Measurements from ENCODE around the gene PISD.
"Not testable (repeated sequence)": the region's sequence is repeated elsewhere in the genome, so short reads cannot be mapped to it uniquely, and the experiment has no call there.

Gene PISD

GRCh38 chr22:31661851-31662667, at the start of gene PISD:
Gene PISD (minus strand): TSS chr22:31662215. CDS start chr22:31662208, 7 bp downstream.
- peak; percentile 84 for DNase-seq

GRCh38 chr22:31711226-31711625, 49.2 kb upstream of the PISD start:
- DNase-seq, result not testable (repeated sequence)

GRCh38 chr22:31707519-31707918, 45.5 kb upstream of the PISD start:
- no peak for DNase-seq

GRCh38 chr22:31695423-31695822, 33.4 kb upstream of the PISD start:
- peak; percentile 4 for DNase-seq

GRCh38 chr22:31694046-31694445, 32.0 kb upstream of the PISD start:
- DNase-seq, result not testable (repeated sequence)

- DNase-seq, result no peak
These were observed 30.3 kb upstream of the PISD start for GRCh38 chr22:31692186-31692886.

GRCh38 chr22:31691408-31691807, 29.4 kb upstream of the PISD start:
- DNase-seq, result no peak

GRCh38 chr22:31683181-31684105, 21.4 kb upstream of the PISD start:
- DNase-seq, result no peak

GRCh38 chr22:31682751-31683150, 20.7 kb upstream of the PISD start:
- DNase-seq, result no peak

GRCh38 chr22:31681349-31682345, 19.6 kb upstream of the PISD start:
- no peak for DNase-seq

GRCh38 chr22:31680861-31681341, 18.9 kb upstream of the PISD start:
- no peak for DNase-seq

- no peak for DNase-seq
These were observed 16.7 kb upstream of the PISD start for GRCh38 chr22:31678748-31679147.

- peak; percentile 60 for DNase-seq
These were observed 14.7 kb upstream of the PISD start for GRCh38 chr22:31676700-31677099.

- DNase-seq, result not testable (repeated sequence)
These were observed 12.2 kb upstream of the PISD start for GRCh38 chr22:31674219-31674618.

GRCh38 chr22:31668849-31669248, 6.8 kb upstream of the PISD start:
- DNase-seq, result not testable (repeated sequence)

GRCh38 chr22:31662668-31663037, 638 bp upstream of the PISD start:
- no peak for DNase-seq

GRCh38 chr22:31660860-31661341, 1.1 kb downstream of the PISD start:
- peak; percentile 8 for DNase-seq

GRCh38 chr22:31659246-31659645, 2.8 kb downstream of the PISD start:
- no peak for DNase-seq

GRCh38 chr22:31654408-31654807, 7.6 kb downstream of the PISD start:
- no peak for DNase-seq

GRCh38 chr22:31653944-31654343, 8.1 kb downstream of the PISD start:
- no peak for DNase-seq

GRCh38 chr22:31652911-31653684, 8.9 kb downstream of the PISD start:
- no peak for DNase-seq
